Measurements from ENCODE around the gene POFUT2.

GRCh38 chr21:45267390-45267760 is 20.3 kb downstream of the POFUT2 start:
- TF ChIP-seq SIN3A (IDR thresholded peaks at IDR 0.05; ENCODE audit: borderline replicate concordance, insufficient read depth, low read length) (no peak), FOXP2 (optimal IDR thresholded peaks at IDR 0.05; ENCODE audit: borderline replicate concordance, extremely low read depth, extremely low read length, insufficient read depth) (no peak)

Measured in PFSK-1 (cell line).